Prostate gland (tissue), 2 donors: ENCODE data around the gene IL21R. TPM values are rescaled to one million over a fixed set of nuclear protein-coding genes. Genes with fewer than 3 reads are reported as not detected.

Experiments used
- DNase-seq: peaks from one replicate; pipeline ENCODE4 v3.0.0-alpha.2; 2019; ENCODE audit warnings: low spot score
- H3K27ac ChIP-seq, 2 donors: fragments of 200-600 bp; sonication (generic); 2 replicates each; pipeline ENCODE4 v1.5.1; 2017 to 2019
- H3K27me3 ChIP-seq: fragments of 200-600 bp; sonication (generic); replicated peaks from 2 replicates; pipeline ENCODE4 v1.5.1; 2019; ENCODE audit not compliant: insufficient read depth
- H3K36me3 ChIP-seq, 2 donors: fragments of 200-600 bp; sonication (generic); 1 replicate in 1 of 2; 2 replicates in 1 of 2; pipeline versions ENCODE4 v1.5.1 to v1.8.1; 2017 to 2019
- H3K4me1 ChIP-seq: fragments of 200-600 bp; sonication (generic); replicated peaks from 2 replicates; pipeline ENCODE4 v1.5.1; 2019
- H3K4me3 ChIP-seq, 2 donors: fragments of 200-600 bp; sonication (generic); 2 replicates each; pipeline ENCODE4 v1.5.1; 2017 to 2019
- H3K9me3 ChIP-seq: fragments of 200-600 bp; sonication (generic); 2 replicates; pipeline ENCODE4 v1.5.1; 2017
- POLR2A ChIP-seq: fragments of 450-650 bp; IDR thresholded peaks from one replicate; pipeline ENCODE4 v1.6.1; 2016; ENCODE audit warnings: antibody characterized with exemption, mild to moderate bottlenecking
- POLR2AphosphoS5 ChIP-seq: sonication (generic); formaldehyde crosslinking; IDR thresholded peaks from one replicate; pipeline ENCODE4 v1.6.1; 2017; ENCODE audit warnings: antibody characterized with exemption
- WGBS: methylation state at CpG from one replicate; pipeline ENCODE4 v1.1.5; 2018; 5-methylcytosine and 5-hydroxymethylcytosine counted together
- intact Hi-C: fragments of 100-400 bp; cut with DNase I; formaldehyde crosslinking; loops from one replicate; pipeline ENCODE4 v1.14.2; 2022
- total RNA-seq, 2 donors: library from RNA; depleted of rRNA; stranded (reverse); fragments of >200 nt; gene quantifications; one replicate each; pipeline ENCODE4 v1.1.0, GENCODE V29; 2016
- TF ChIP-seq, protein P1 (sequence below), 4 experiments: fragments of 200-600 bp in 2 of 4; fragments of 450-650 bp in 2 of 4; sonication (generic) in 2 of 4; IDR thresholded peaks; 1 replicate in 3 of 4; 2 replicates in 1 of 4; pipeline ENCODE4 v1.5.1; 2016 to 2019; ENCODE audit warnings: antibody characterized with exemption in 4 of 4, mild to moderate bottlenecking in 2 of 4, moderate library complexity in 2 of 4

Gene IL21R
- total RNA-seq, 2 donors from 2014 or later = 0.32 to 0.57 TPM

DNA sequence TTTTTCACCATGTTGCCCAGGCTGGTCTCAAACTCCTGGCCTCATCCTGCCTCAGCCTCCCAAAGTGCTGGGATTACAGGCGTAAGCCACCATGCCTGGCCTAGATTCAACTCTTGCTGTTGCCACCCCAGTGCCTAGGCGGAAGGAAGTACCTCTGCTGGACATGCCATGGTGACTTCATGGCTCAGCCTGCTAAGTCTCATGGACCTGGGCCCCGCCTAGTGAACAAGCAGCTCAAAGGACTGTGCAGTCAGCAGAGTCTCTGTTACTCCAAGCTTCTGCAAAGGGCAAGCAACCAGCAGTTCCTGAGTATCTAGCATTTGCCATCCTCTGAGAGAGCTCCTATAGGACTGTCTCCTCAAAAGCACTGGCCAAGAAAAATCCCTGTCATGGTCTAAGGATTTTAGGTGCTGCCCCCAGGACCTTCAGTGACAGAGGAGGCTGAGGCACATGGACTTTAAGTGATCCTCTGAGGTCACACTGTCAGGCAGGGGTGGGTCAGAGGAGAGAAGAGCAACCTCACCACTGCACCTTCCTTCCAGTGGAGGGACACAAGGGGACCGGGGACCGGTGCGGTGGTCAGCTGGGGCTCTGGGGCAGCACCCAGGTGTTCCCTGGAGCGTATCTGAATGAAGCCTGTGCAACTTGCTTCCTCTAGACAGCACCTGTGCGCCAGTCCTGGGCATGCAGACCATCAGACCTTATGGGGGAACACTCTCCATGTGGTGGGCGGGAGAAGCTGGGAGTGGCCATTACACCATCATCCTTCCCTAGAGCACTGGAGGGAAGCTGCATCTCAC lies 71.3 kb downstream of the IL21R start:
- H3K27me3 ChIP-seq = no peaks in the 10 kb centered on the region
- intact Hi-C loops = no loop called here

DNA sequence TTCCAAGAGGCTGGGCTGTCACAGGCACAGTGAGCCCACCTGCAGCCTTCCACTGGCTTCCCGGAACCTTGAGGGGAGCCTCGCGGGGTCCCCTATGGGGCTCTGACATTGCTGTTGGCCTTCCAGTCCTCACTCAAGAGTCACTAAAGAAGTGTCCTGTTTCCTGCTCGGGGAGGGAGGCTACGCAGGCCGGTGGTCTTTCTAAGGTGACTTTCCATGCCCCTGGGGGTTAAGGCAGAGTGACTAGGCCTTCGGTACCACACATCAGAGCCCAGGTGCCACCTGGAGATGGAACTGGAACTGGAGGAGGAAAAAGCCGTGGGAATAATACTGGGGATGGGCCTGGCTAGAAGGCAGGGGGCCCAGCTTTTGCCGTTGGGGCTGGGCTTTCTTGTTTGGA lies 72.1 kb downstream of the IL21R start:
- Histone ChIP-seq H3K36me3 (peaks cover 33 to 53% of the 10 kb centered on the region in 2 donors), H3K4me3 (no peak overlapping the region), H3K9me3 (no peaks in the 10 kb centered on the region), H3K27ac (no peak overlapping the region), H3K4me1 (no peaks in the 10 kb centered on the region), H3K27me3 (no peaks in the 10 kb centered on the region)
- no peak for DNase-seq
- intact Hi-C loops = no loop called here
- WGBS = 91% methylated on average over 7 of the region's 9 CpGs
- TF ChIP-seq POLR2A (no peak), POLR2AphosphoS5 (no peak)
- TF ChIP-seq, protein P1, sequence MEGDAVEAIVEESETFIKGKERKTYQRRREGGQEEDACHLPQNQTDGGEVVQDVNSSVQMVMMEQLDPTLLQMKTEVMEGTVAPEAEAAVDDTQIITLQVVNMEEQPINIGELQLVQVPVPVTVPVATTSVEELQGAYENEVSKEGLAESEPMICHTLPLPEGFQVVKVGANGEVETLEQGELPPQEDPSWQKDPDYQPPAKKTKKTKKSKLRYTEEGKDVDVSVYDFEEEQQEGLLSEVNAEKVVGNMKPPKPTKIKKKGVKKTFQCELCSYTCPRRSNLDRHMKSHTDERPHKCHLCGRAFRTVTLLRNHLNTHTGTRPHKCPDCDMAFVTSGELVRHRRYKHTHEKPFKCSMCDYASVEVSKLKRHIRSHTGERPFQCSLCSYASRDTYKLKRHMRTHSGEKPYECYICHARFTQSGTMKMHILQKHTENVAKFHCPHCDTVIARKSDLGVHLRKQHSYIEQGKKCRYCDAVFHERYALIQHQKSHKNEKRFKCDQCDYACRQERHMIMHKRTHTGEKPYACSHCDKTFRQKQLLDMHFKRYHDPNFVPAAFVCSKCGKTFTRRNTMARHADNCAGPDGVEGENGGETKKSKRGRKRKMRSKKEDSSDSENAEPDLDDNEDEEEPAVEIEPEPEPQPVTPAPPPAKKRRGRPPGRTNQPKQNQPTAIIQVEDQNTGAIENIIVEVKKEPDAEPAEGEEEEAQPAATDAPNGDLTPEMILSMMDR (IDR thresholded peaks at IDR 0.05) = no peak

More for the DNA sequence above, 71.3 kb downstream of the IL21R start:
- Histone ChIP-seq H3K9me3 (no peaks in the 10 kb centered on the region), H3K4me3 (no peak overlapping the region), H3K27ac (no peak overlapping the region), H3K36me3 (peaks cover 35 to 57% of the 10 kb centered on the region in 2 donors), H3K4me1 (no peaks in the 10 kb centered on the region)
- 96% methylated on average over 9 of the region's 9 CpGs for WGBS
- DNase-seq = no peak
- no peak for TF ChIP-seq POLR2AphosphoS5
- TF ChIP-seq, protein P1 (IDR thresholded peaks at IDR 0.05) = no peak
- no peak for TF ChIP-seq POLR2A

DNA sequence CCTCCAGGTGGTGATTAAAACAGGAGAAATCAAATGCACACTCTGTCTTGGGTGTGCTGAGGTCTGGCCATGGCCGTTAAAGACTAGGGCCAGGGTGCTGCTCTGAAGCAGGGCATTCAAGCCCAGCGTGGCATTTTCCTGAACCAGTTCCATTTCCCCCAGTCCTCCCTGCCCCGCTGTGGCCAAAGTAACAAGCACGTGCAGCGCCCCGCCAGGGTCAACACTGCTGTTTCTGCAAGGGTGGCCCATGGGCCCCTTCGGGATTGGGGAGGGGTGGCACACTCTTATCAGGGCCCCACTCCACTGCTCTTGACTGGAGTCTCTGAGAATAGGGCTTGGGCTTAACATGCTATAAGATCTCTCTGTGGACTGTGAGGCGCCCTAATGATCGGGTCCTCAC lies 72.9 kb downstream of the IL21R start:
- no peak for DNase-seq
- TF ChIP-seq, protein P1 (IDR thresholded peaks at IDR 0.05) = no peak
- no peak for TF ChIP-seq POLR2A
- TF ChIP-seq POLR2AphosphoS5 = no peak
- no peaks in the 10 kb centered on the region for H3K9me3 ChIP-seq
- no peaks in the 10 kb centered on the region for H3K4me1 ChIP-seq
- no peak overlapping the region for H3K4me3 ChIP-seq
- no peak overlapping the region for H3K27ac ChIP-seq
- WGBS = 88% methylated on average over 9 of the region's 9 CpGs
- H3K36me3 ChIP-seq = peaks cover 25 to 47% of the 10 kb centered on the region in 2 donors
- no peaks in the 10 kb centered on the region for H3K27me3 ChIP-seq
- intact Hi-C loops = no loop called here

DNA sequence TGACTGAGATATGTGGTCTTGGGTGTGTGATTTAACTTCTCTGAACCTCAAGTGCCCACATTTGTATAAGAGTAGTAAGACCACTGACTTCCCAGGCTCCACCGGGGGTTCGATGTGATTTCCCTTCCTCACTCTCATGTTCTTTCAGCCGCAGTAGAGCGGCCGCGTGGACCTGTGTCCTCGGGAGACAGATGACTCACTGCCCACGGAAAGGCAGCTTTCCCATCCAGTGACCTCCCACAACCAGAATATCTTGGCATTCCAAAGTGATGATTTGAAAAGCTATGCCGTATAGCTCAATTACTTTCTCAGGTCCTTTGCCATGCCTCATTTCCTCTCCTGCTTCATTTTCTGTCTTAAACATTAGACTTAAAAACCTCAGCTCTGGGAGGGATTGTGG lies 73.6 kb downstream of the IL21R start:
- no peak for DNase-seq
- intact Hi-C loops = no loop called here
- WGBS = 80% methylated on average over 9 of the region's 9 CpGs
- Histone ChIP-seq H3K27me3 (no peaks in the 10 kb centered on the region), H3K27ac (no peak overlapping the region), H3K9me3 (no peaks in the 10 kb centered on the region), H3K36me3 (peaks cover 23 to 41% of the 10 kb centered on the region in 2 donors), H3K4me3 (no peak overlapping the region), H3K4me1 (no peaks in the 10 kb centered on the region)
- TF ChIP-seq POLR2A = no peak
- TF ChIP-seq POLR2AphosphoS5 = no peak
- TF ChIP-seq, protein P1 (IDR thresholded peaks at IDR 0.05) = no peak

DNA sequence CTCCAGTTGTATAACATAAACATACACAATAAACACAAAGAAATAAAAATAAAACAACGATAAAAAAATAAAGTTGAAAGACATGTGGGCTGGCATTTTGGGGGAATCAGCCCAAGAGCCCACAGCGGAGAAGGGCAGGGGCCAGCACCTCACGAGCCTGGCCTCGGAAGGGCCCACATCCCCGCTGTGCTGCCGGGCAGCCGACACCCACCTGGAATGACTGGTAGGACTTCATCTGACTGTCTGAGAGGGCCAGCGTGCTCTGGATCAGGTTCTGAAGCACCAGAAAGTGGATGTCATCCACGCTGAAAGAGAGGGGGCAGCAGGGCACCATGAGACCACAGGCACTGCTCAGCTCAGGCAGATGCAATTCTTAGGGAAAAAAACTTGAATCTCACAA lies 74.3 kb downstream of the IL21R start:
- DNase-seq = no peak
- WGBS = 90% methylated on average over 9 of the region's 9 CpGs
- Histone ChIP-seq H3K27ac (no peak overlapping the region), H3K4me3 (no peak overlapping the region), H3K4me1 (no peaks in the 10 kb centered on the region), H3K27me3 (no peaks in the 10 kb centered on the region), H3K36me3 (peaks cover 21 to 34% of the 10 kb centered on the region in 2 donors), H3K9me3 (no peaks in the 10 kb centered on the region)
- intact Hi-C loops = no loop called here
- TF ChIP-seq POLR2AphosphoS5 (no peak), POLR2A (no peak)
